Measurements from ENCODE around the gene KLHDC7B. TPM values are rescaled to one million over a fixed set of nuclear protein-coding genes. Genes with fewer than 3 reads are reported as not detected.
"Not testable (repeated sequence)": the region's sequence is repeated elsewhere in the genome, so short reads cannot be mapped to it uniquely, and the experiment has no call there.

The KLHDC7B gene
- total RNA-seq, 2 experiments from 2014 or later = 0.25 to 0.46 TPM

GRCh38 chr22:50540381-50540780, 5.3 kb upstream of the KLHDC7B start:
- TF ChIP-seq EZH2phosphoT487 (IDR thresholded peaks at IDR 0.05; ENCODE audit: borderline replicate concordance, low read depth, low read length) = no peak
- TF ChIP-seq, protein P1, sequence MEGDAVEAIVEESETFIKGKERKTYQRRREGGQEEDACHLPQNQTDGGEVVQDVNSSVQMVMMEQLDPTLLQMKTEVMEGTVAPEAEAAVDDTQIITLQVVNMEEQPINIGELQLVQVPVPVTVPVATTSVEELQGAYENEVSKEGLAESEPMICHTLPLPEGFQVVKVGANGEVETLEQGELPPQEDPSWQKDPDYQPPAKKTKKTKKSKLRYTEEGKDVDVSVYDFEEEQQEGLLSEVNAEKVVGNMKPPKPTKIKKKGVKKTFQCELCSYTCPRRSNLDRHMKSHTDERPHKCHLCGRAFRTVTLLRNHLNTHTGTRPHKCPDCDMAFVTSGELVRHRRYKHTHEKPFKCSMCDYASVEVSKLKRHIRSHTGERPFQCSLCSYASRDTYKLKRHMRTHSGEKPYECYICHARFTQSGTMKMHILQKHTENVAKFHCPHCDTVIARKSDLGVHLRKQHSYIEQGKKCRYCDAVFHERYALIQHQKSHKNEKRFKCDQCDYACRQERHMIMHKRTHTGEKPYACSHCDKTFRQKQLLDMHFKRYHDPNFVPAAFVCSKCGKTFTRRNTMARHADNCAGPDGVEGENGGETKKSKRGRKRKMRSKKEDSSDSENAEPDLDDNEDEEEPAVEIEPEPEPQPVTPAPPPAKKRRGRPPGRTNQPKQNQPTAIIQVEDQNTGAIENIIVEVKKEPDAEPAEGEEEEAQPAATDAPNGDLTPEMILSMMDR (conservative IDR thresholded peaks at IDR 0.05; ENCODE audit: low read length) = no peak
- DNase-seq (ENCODE audit: low spot score) = no peak
- peaks cover 68% of the 10 kb centered on the region for H3K4me1 ChIP-seq (ENCODE audit: insufficient read depth, low read length, poor library complexity, severe bottlenecking)
- H4K20me1 ChIP-seq (ENCODE audit: insufficient read depth, low read length) = no peaks in the 10 kb centered on the region
- peak overlapping the region; percentile 75 for H3K4me2 ChIP-seq (ENCODE audit: low read length)
- H3K27ac ChIP-seq (ENCODE audit: low read depth, low read length, poor library complexity, severe bottlenecking) = peak overlapping the region; percentile 91
- POLR2A ChIA-PET = interaction anchor here (0.7 to 2.1 kb wide), 8 partner anchors 8 to 80 kb away, joined by 3 to 12 read pairs (median 5); partner anchors contain the start of genes LMF2, NCAPH2 and SCO2
- H3K4me3 ChIP-seq (ENCODE audit: low read depth, low read length, poor library complexity, severe bottlenecking) = no peak overlapping the region
- no peaks in the 10 kb centered on the region for H3K79me2 ChIP-seq (ENCODE audit: insufficient read depth, low read depth, low read length)
- peak overlapping the region; percentile 64; the same call in 1 of the 2 replicates for H2AFZ ChIP-seq (ENCODE audit: low read length)
- H3K9me3 ChIP-seq (ENCODE audit: low read length) = no peaks in the 10 kb centered on the region
- H3K36me3 ChIP-seq (ENCODE audit: insufficient read depth, low read length) = no peaks in the 10 kb centered on the region
- H3K9me2 ChIP-seq (ENCODE audit: insufficient read depth, low read length) = no peaks in the 10 kb centered on the region
- intact Hi-C loops (cut with micrococcal nuclease; ENCODE audit: unreplicated experiment) = no loop called here
- BruUV-seq (replicated peaks) = no TSS peak
- CTCF ChIA-PET (ENCODE audit: unreplicated experiment) = interaction anchor here (0.9 to 1.1 kb wide), 2 partner anchors 11 to 23 kb away, joined by 3 read pairs; partner anchors contain the start of gene TYMP

DNA sequence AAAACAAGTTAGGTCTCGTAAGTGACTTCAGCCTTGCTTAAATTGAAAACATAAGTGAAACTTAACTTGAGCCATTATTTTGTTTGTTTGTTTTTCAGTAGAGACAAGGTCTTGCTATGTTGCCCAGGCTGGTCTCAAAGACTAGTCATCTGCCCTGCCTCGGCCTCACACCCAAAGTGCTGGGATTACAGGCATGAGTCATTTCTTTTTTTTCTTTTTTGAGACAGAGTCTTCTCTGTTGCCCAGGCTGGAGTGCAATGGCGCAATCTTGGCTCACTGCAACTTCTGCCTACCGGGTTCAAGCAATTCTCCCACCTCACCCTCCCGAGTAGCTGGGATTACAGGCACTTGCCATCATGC, 4.1 kb upstream of the KLHDC7B start:
- DNase-seq (ENCODE audit: low spot score); H3K4me2 ChIP-seq (ENCODE audit: low read length); H3K79me2 ChIP-seq (ENCODE audit: insufficient read depth, low read depth, low read length); BruUV-seq (replicated peaks); H3K9me2 ChIP-seq (ENCODE audit: insufficient read depth, low read length); H3K9me3 ChIP-seq (ENCODE audit: low read length); intact Hi-C loops (cut with micrococcal nuclease; ENCODE audit: unreplicated experiment); H3K27ac ChIP-seq (ENCODE audit: low read depth, low read length, poor library complexity, severe bottlenecking); H4K20me1 ChIP-seq (ENCODE audit: insufficient read depth, low read length); H3K4me3 ChIP-seq (ENCODE audit: low read depth, low read length, poor library complexity, severe bottlenecking); H3K36me3 ChIP-seq (ENCODE audit: insufficient read depth, low read length): not testable (repeated sequence)
- H3K4me1 ChIP-seq (ENCODE audit: insufficient read depth, low read length, poor library complexity, severe bottlenecking) = peaks cover 56% of the 10 kb centered on the region
- ChIA-PET CTCF (ENCODE audit: unreplicated experiment) (interaction anchor here (1.1 kb wide), 1 partner anchor 22 kb away, joined by 3 read pairs; no protein-coding TSS in a partner anchor), POLR2A (interaction anchor here (0.8 kb wide), 1 partner anchor 438 kb away, joined by 3 read pairs; no protein-coding TSS in a partner anchor)
- peak overlapping the region; percentile 64; the same call in 1 of the 2 replicates for H2AFZ ChIP-seq (ENCODE audit: low read length)

- H3K27ac ChIP-seq (ENCODE audit: low read depth, low read length, poor library complexity, severe bottlenecking) = no peak overlapping the region
- POLR2A ChIA-PET = interaction anchor here (0.6 kb wide), 1 partner anchor 144 kb away, joined by 5 read pairs; no protein-coding TSS in a partner anchor
- H3K4me3 ChIP-seq (ENCODE audit: low read depth, low read length, poor library complexity, severe bottlenecking) = no peak overlapping the region
- H3K79me2 ChIP-seq (ENCODE audit: insufficient read depth, low read depth, low read length) = no peaks in the 10 kb centered on the region
- no peak for DNase-seq (ENCODE audit: low spot score)
- H3K9me3 ChIP-seq (ENCODE audit: low read length) = no peaks in the 10 kb centered on the region
- no TSS peak for BruUV-seq (replicated peaks)
- CTCF ChIA-PET (ENCODE audit: unreplicated experiment) = no interaction called here
- H3K4me1 ChIP-seq (ENCODE audit: insufficient read depth, low read length, poor library complexity, severe bottlenecking) = peaks cover 56% of the 10 kb centered on the region
- H2AFZ ChIP-seq (ENCODE audit: low read length) = no peak overlapping the region
- H3K9me2 ChIP-seq (ENCODE audit: insufficient read depth, low read length) = no peaks in the 10 kb centered on the region
- intact Hi-C loops (cut with micrococcal nuclease; ENCODE audit: unreplicated experiment) = no loop called here
- TF ChIP-seq, protein P1 (conservative IDR thresholded peaks at IDR 0.05; ENCODE audit: low read length) = no peak
- TF ChIP-seq EZH2phosphoT487 (IDR thresholded peaks at IDR 0.05; ENCODE audit: borderline replicate concordance, low read depth, low read length) = no peak
- H4K20me1 ChIP-seq (ENCODE audit: insufficient read depth, low read length) = no peaks in the 10 kb centered on the region
- no peaks in the 10 kb centered on the region for H3K36me3 ChIP-seq (ENCODE audit: insufficient read depth, low read length)
- H3K4me2 ChIP-seq (ENCODE audit: low read length) = no peak overlapping the region
Observed at GRCh38 chr22:50542416-50542927, 3.2 kb upstream of the KLHDC7B start.
